RWPE1 (cell line): ENCODE results near the gene ZNF667.

Experiments
- CTCF ChIA-PET: fragments of 350-600 bp; sonication (Branson Sonifier 250); formaldehyde crosslinking; extraction: SDS; loops from one replicate; lab custom pipeline; 2021; lab: Yijun Ruan, JAX
- POLR2A ChIA-PET: fragments of 400-600 bp; formaldehyde crosslinking; extraction: SDS; loops from one replicate; lab custom pipeline; 2020; ENCODE audit warnings: antibody characterized with exemption; ENCODE audit not compliant: low non-redundant PET; lab: Yijun Ruan, JAX
- DNase-seq: peaks from one replicate; pipeline ENCODE4 v3.0.0; 2012; ENCODE audit warnings: low spot score
- H3K27ac ChIP-seq: fragments of 450-650 bp; 2 replicates; pipeline ENCODE4 v1.5.1; 2017
- CTCF ChIP-seq: fragments of 450-650 bp; conservative IDR thresholded peaks from 2 replicates; pipeline ENCODE4 v1.5.1; 2017; ENCODE audit warnings: low read depth, mild to moderate bottlenecking

The ZNF667 gene

GRCh38 chr19:56405062-56405461, 72.1 kb downstream of the ZNF667 start:
- ChIA-PET POLR2A (no interaction called here), CTCF (no interaction called here)
- TF ChIP-seq CTCF: no peak
- H3K27ac ChIP-seq: no peak overlapping the region
- no peak for DNase-seq

- no peak for DNase-seq
- ChIA-PET POLR2A (no interaction called here), CTCF (no interaction called here)
- H3K27ac ChIP-seq: peak overlapping the region; percentile 81; the same call in 1 of the 2 replicates
- TF ChIP-seq CTCF: no peak
Observed at GRCh38 chr19:56404705-56405056, 72.5 kb downstream of the ZNF667 start.

- peak within 1 kb of the TSS; percentile 81 for H3K27ac ChIP-seq
- POLR2A ChIA-PET: no interaction called here
- TF ChIP-seq CTCF: no peak
- DNase-seq: peak; percentile 60
- CTCF ChIA-PET: no interaction called here
Observed at GRCh38 chr19:56403764-56404704, 73.1 kb downstream of the ZNF667 start, which contains the start of gene ZNF583. TSS of gene ZNF583 (plus strand) at chr19:56404332. CDS start at chr19:56407115, 2,783 bp downstream.

GRCh38 chr19:56403261-56403660, 73.9 kb downstream of the ZNF667 start:
- ChIA-PET CTCF (no interaction called here), POLR2A (no interaction called here)
- no peak for TF ChIP-seq CTCF
- peak overlapping the region; percentile 81 for H3K27ac ChIP-seq
- no peak for DNase-seq

- ChIA-PET POLR2A (no interaction called here), CTCF (no interaction called here)
- no peak for TF ChIP-seq CTCF
- DNase-seq: no peak
- no peak overlapping the region for H3K27ac ChIP-seq
Observed at GRCh38 chr19:56400485-56400884, 76.7 kb downstream of the ZNF667 start.

GRCh38 chr19:56398809-56399208, 78.3 kb downstream of the ZNF667 start:
- no peak for DNase-seq
- H3K27ac ChIP-seq: no peak overlapping the region
- TF ChIP-seq CTCF: no peak
- CTCF ChIA-PET: no interaction called here
- POLR2A ChIA-PET: no interaction called here
